ENCODE measurements around the gene ARSG. TPM values are rescaled to one million over a fixed set of nuclear protein-coding genes. Genes with fewer than 3 reads are reported as not detected.
"Not testable (repeated sequence)": the region's sequence is repeated elsewhere in the genome, so short reads cannot be mapped to it uniquely, and the experiment has no call there.

The ARSG gene
- total and polyA plus RNA-seq, 4 experiments from 2014 or later, result 10.4 to 19.1 (median 13.1) TPM

- Mint-ChIP-seq H3K4me1 (peaks cover 58 to 91% (median 77%) of the 10 kb centered on the region in 4 donors), H3K27ac (peak overlapping the region; percentile 92 to 96 (median 93)), H3K4me3 (peak overlapping the region in 7 of 8 donors; percentile 58 to 91 (median 80)), H3K9me3 (peaks cover 0 to 1% (median 0%) of the 10 kb centered on the region in 8 donors), H3K36me3 (no peaks in the 10 kb centered on the region), H3K27me3 (no peaks in the 10 kb centered on the region)
- ChIA-PET POLR2A (ENCODE audit: partially characterized antibody) (interaction anchor here (0.9 to 7.8 kb wide), 7 partner anchors 8 to 162 kb away, joined by 3 to 151 read pairs (median 12); partner anchors contain the start of genes ARSG and SLC16A6), CTCF (ENCODE audit: partially characterized antibody) (interaction anchor here (0.6 to 3.0 kb wide), 4 partner anchors 10 to 100 kb away, joined by 3 to 7 read pairs (median 6); no protein-coding TSS in a partner anchor)
- Histone ChIP-seq H3K9me3 (ENCODE audit: control insufficient read depth in 1 of 2, low read length in 2 of 2) (no peaks in the 10 kb centered on the region), H3K4me3 (ENCODE audit: low read length in 2 of 2) (peak overlapping the region in 1 of 2 donors; percentile 12), H3K4me1 (ENCODE audit: insufficient read depth, low read length) (peaks cover 85% of the 10 kb centered on the region), H3K27ac (ENCODE audit: low read depth, low read length) (peak overlapping the region; percentile 62), H3K27me3 (ENCODE audit: insufficient read depth, low read length) (no peaks in the 10 kb centered on the region), H3K36me3 (ENCODE audit: insufficient read depth, low read length) (no peaks in the 10 kb centered on the region)
- intact Hi-C loops (cut with micrococcal nuclease), result no loop called here
- DNase-seq, result no peak
Measured at GRCh38 chr17:68347380-68347779, 56.1 kb downstream of the ARSG start.

- Histone ChIP-seq H3K4me1 (ENCODE audit: insufficient read depth, low read length) (peaks cover 92% of the 10 kb centered on the region), H3K9me3 (ENCODE audit: control insufficient read depth in 1 of 2, low read length in 2 of 2) (no peaks in the 10 kb centered on the region), H3K4me3 (ENCODE audit: low read length in 2 of 2) (no peak overlapping the region), H3K27ac (ENCODE audit: low read depth, low read length) (no peak overlapping the region), H3K36me3 (ENCODE audit: insufficient read depth, low read length) (no peaks in the 10 kb centered on the region), H3K27me3 (ENCODE audit: insufficient read depth, low read length) (no peaks in the 10 kb centered on the region)
- H3K27ac Mint-ChIP-seq, result peak overlapping the region; percentile 35 to 93 (median 62)
- intact Hi-C loops (cut with micrococcal nuclease), result no loop called here
- ChIA-PET CTCF (ENCODE audit: partially characterized antibody) (interaction anchor here (0.9 to 5.6 kb wide), 4 partner anchors 8 to 86 kb away, joined by 3 to 21 read pairs (median 4); partner anchors contain the start of genes ARSG and SLC16A6), POLR2A (ENCODE audit: partially characterized antibody) (interaction anchor here (1.2 to 7.8 kb wide), 3 partner anchors 8 to 59 kb away, joined by 3 to 151 read pairs (median 6); partner anchors contain the start of genes ARSG and SLC16A6)
- no peaks in the 10 kb centered on the region for H3K36me3 Mint-ChIP-seq
- H3K9me3 Mint-ChIP-seq, result peaks cover 0 to 1% (median 0%) of the 10 kb centered on the region in 8 donors
- no peaks in the 10 kb centered on the region for H3K27me3 Mint-ChIP-seq
- H3K4me1 Mint-ChIP-seq, result peaks cover 59 to 93% (median 79%) of the 10 kb centered on the region in 4 donors
- no peak for DNase-seq
- peak overlapping the region in 6 of 8 donors; percentile 9 to 91 (median 38) for H3K4me3 Mint-ChIP-seq
Measured at GRCh38 chr17:68349157-68349556, 57.9 kb downstream of the ARSG start.

- CTCF ChIA-PET (ENCODE audit: partially characterized antibody), result interaction anchor here (1.2 to 5.6 kb wide), 3 partner anchors 26 to 73 kb away, joined by 3 to 21 read pairs (median 3); partner anchors contain the start of genes ARSG and SLC16A6
- peak overlapping the region in 3 of 8 donors; percentile 46 to 76 (median 52) for H3K4me3 Mint-ChIP-seq
Measured at GRCh38 chr17:68351395-68351794, 60.1 kb downstream of the ARSG start.

GRCh38 chr17:68352041-68352440 is 60.7 kb downstream of the ARSG start:
- Mint-ChIP-seq H3K27ac (peak overlapping the region in 6 of 7 donors; percentile 29 to 88 (median 60)), H3K36me3 (peaks cover 0 to 2% of the 10 kb centered on the region in 2 donors), H3K4me1 (peaks cover 56 to 92% (median 77%) of the 10 kb centered on the region in 4 donors), H3K27me3 (no peaks in the 10 kb centered on the region), H3K9me3 (peaks cover 0 to 1% (median 0%) of the 10 kb centered on the region in 8 donors), H3K4me3 (peak overlapping the region in 4 of 8 donors; percentile 35 to 76 (median 49))
- no peak overlapping the region for H3K27ac ChIP-seq (ENCODE audit: low read depth, low read length)
- no peaks in the 10 kb centered on the region for H3K27me3 ChIP-seq (ENCODE audit: insufficient read depth, low read length)
- peaks cover 92% of the 10 kb centered on the region for H3K4me1 ChIP-seq (ENCODE audit: insufficient read depth, low read length)
- POLR2A ChIA-PET (ENCODE audit: partially characterized antibody), result interaction anchor here (1.3 to 6.8 kb wide), 2 partner anchors 38 to 62 kb away, joined by 5 to 149 read pairs; partner anchors contain the start of genes ARSG and SLC16A6
- H3K36me3 ChIP-seq (ENCODE audit: insufficient read depth, low read length), result no peaks in the 10 kb centered on the region
- H3K9me3 ChIP-seq (ENCODE audit: control insufficient read depth in 1 of 2, low read length in 2 of 2), result no peaks in the 10 kb centered on the region
- CTCF ChIA-PET (ENCODE audit: partially characterized antibody), result interaction anchor here (0.7 to 5.6 kb wide), 4 partner anchors 27 to 145 kb away, joined by 3 to 21 read pairs (median 3); partner anchors contain the start of genes ARSG and SLC16A6
- no peak overlapping the region for H3K4me3 ChIP-seq (ENCODE audit: low read length in 2 of 2)
- intact Hi-C loops (cut with micrococcal nuclease), result loop anchor here (10.0 kb wide), 1 partner anchor 167 kb away; no protein-coding TSS in a partner anchor
- no peak for DNase-seq

More at GRCh38 chr17:68351395-68351794, 60.1 kb downstream of the ARSG start:
- H3K4me1 Mint-ChIP-seq, result peaks cover 54 to 92% (median 76%) of the 10 kb centered on the region in 4 donors
- H3K27me3 Mint-ChIP-seq, result no peaks in the 10 kb centered on the region
- Histone ChIP-seq H3K4me1 (ENCODE audit: insufficient read depth, low read length) (peaks cover 92% of the 10 kb centered on the region), H3K27ac (ENCODE audit: low read depth, low read length) (no peak overlapping the region), H3K4me3 (ENCODE audit: low read length in 2 of 2) (no peak overlapping the region), H3K9me3 (ENCODE audit: control insufficient read depth in 1 of 2, low read length in 2 of 2) (no peaks in the 10 kb centered on the region), H3K27me3 (ENCODE audit: insufficient read depth, low read length) (no peaks in the 10 kb centered on the region), H3K36me3 (ENCODE audit: insufficient read depth, low read length) (no peaks in the 10 kb centered on the region)
- intact Hi-C loops (cut with micrococcal nuclease), result loop anchor here (10.0 kb wide), 1 partner anchor 167 kb away; no protein-coding TSS in a partner anchor
- H3K36me3 Mint-ChIP-seq, result no peaks in the 10 kb centered on the region
- POLR2A ChIA-PET (ENCODE audit: partially characterized antibody), result interaction anchor here (1.9 to 6.8 kb wide), 2 partner anchors 55 to 61 kb away, joined by 8 to 149 read pairs; partner anchors contain the start of genes ARSG and SLC16A6
- no peak for DNase-seq
- H3K27ac Mint-ChIP-seq, result peak overlapping the region in 2 of 7 donors; percentile 82 to 88
- peaks cover 0 to 1% (median 0%) of the 10 kb centered on the region in 8 donors for H3K9me3 Mint-ChIP-seq

GRCh38 chr17:68352671-68353070 is 61.4 kb downstream of the ARSG start:
- H3K9me3 ChIP-seq (ENCODE audit: control insufficient read depth in 1 of 2, low read length in 2 of 2); H3K36me3 ChIP-seq (ENCODE audit: insufficient read depth, low read length); H3K36me3 Mint-ChIP-seq; H3K27me3 Mint-ChIP-seq; H3K4me3 ChIP-seq (ENCODE audit: low read length in 2 of 2); H3K9me3 Mint-ChIP-seq; DNase-seq; H3K27me3 ChIP-seq (ENCODE audit: insufficient read depth, low read length); H3K27ac ChIP-seq (ENCODE audit: low read depth, low read length): not testable (repeated sequence)
- intact Hi-C loops (cut with micrococcal nuclease), result loop anchor here (10.0 kb wide), 1 partner anchor 168 kb away; no protein-coding TSS in a partner anchor
- CTCF ChIA-PET (ENCODE audit: partially characterized antibody), result interaction anchor here (0.7 to 5.6 kb wide), 5 partner anchors 27 to 146 kb away, joined by 3 to 21 read pairs (median 3); partner anchors contain the start of genes ARSG and SLC16A6
- Mint-ChIP-seq H3K4me1 (peaks cover 55 to 92% (median 77%) of the 10 kb centered on the region in 4 donors), H3K4me3 (peak overlapping the region in 4 of 8 donors; percentile 41 to 76 (median 50)), H3K27ac (peak overlapping the region; percentile 41 to 93 (median 74))
- POLR2A ChIA-PET (ENCODE audit: partially characterized antibody), result interaction anchor here (0.8 to 6.8 kb wide), 6 partner anchors 8 to 105 kb away, joined by 3 to 149 read pairs (median 5); partner anchors contain the start of genes ARSG, SLC16A6 and WIPI1
- H3K4me1 ChIP-seq (ENCODE audit: insufficient read depth, low read length), result peaks cover 92% of the 10 kb centered on the region

- intact Hi-C loops (cut with micrococcal nuclease), result loop anchor here (10.0 kb wide), 1 partner anchor 168 kb away; no protein-coding TSS in a partner anchor
- CTCF ChIA-PET (ENCODE audit: partially characterized antibody), result interaction anchor here (0.8 to 5.6 kb wide), 3 partner anchors 9 to 63 kb away, joined by 3 to 21 read pairs (median 5); partner anchors contain the start of genes ARSG and SLC16A6
- H3K4me3 Mint-ChIP-seq, result peak overlapping the region in 7 of 8 donors; percentile 37 to 77 (median 60)
- H3K36me3 Mint-ChIP-seq, result peaks cover 0 to 2% of the 10 kb centered on the region in 2 donors
- no peaks in the 10 kb centered on the region for H3K27me3 Mint-ChIP-seq
- no peak overlapping the region for H3K27ac ChIP-seq (ENCODE audit: low read depth, low read length)
- peaks cover 51 to 88% (median 73%) of the 10 kb centered on the region in 4 donors for H3K4me1 Mint-ChIP-seq
- no peaks in the 10 kb centered on the region for H3K27me3 ChIP-seq (ENCODE audit: insufficient read depth, low read length)
- H3K27ac Mint-ChIP-seq, result peak overlapping the region in 6 of 7 donors; percentile 78 to 93 (median 88)
- H3K9me3 ChIP-seq (ENCODE audit: control insufficient read depth in 1 of 2, low read length in 2 of 2), result no peaks in the 10 kb centered on the region
- H3K9me3 Mint-ChIP-seq, result peaks cover 0 to 1% (median 0%) of the 10 kb centered on the region in 8 donors
- no peaks in the 10 kb centered on the region for H3K36me3 ChIP-seq (ENCODE audit: insufficient read depth, low read length)
- H3K4me1 ChIP-seq (ENCODE audit: insufficient read depth, low read length), result peaks cover 90% of the 10 kb centered on the region
- no peak overlapping the region for H3K4me3 ChIP-seq (ENCODE audit: low read length in 2 of 2)
- POLR2A ChIA-PET (ENCODE audit: partially characterized antibody), result interaction anchor here (0.5 to 6.8 kb wide), 7 partner anchors 9 to 105 kb away, joined by 3 to 149 read pairs (median 5); partner anchors contain the start of genes ARSG, SLC16A6 and WIPI1
- DNase-seq, result peak; percentile 48 to 56 (median 53)
Measured at GRCh38 chr17:68353111-68353521, 61.8 kb downstream of the ARSG start.
